H1 (cell line): Measurements from ENCODE around the gene LRRC9. TPM values are rescaled to one million over a fixed set of nuclear protein-coding genes. Genes with fewer than 3 reads are reported as not detected.

Experiments used
- PHF8 ChIP-seq: fragments of 200-600 bp; sonication (generic); conservative IDR thresholded peaks from 2 replicates; pipeline ENCODE4 v1.7.1; 2012; ENCODE audit warnings: low read depth, mild to moderate bottlenecking, inconsistent platforms, low read length, moderate library complexity
- RBBP5 ChIP-seq: IDR thresholded peaks from 2 replicates; pipeline ENCODE4 v1.7.1; 2012; ENCODE audit warnings: low read depth, mild to moderate bottlenecking, inconsistent platforms, low read length, moderate library complexity, borderline replicate concordance
- SP2 ChIP-seq: IDR thresholded peaks from 2 replicates; pipeline ENCODE4 v1.6.1; 2012; ENCODE audit warnings: mild to moderate bottlenecking, low read length, inconsistent platforms
- polyA plus RNA-seq, 7 experiments: library from polyadenylated mRNA; depleted of rRNA in 3 of 7; stranded (reverse) in 5 of 7; unstranded in 2 of 7; fragments of >200 nt in 5 of 7; fragments of 200-250 nt in 2 of 7; gene quantifications; 1 replicate in 5 of 7; 2 replicates in 1 of 7; 4 replicates in 1 of 7; pipeline versions ENCODE4 v1.2.1 to v1.2.3, GENCODE V29; 2011 to 2013; ENCODE audit warnings: missing spikeins in 2 of 7, mixed read lengths in 2 of 7
- total RNA-seq: library from RNA; stranded (reverse); fragmentation: NEBNext Ultra II Directional; extraction: Animal tissue kit (Norgen Biotek cat#: 25700); gene quantifications from 2 replicates; pipeline ENCODE4 v1.2.1, GENCODE V29; 2021
- TF ChIP-seq, protein P1 (sequence below): IDR thresholded peaks from 2 replicates; pipeline ENCODE4 v1.6.1; 2012; ENCODE audit warnings: inconsistent platforms

Gene LRRC9
- total and polyA plus RNA-seq, 2 of the 8 experiments (the other 6 are each of a cell fraction or from before 2014, with no cell fraction given) = 0.12 to 0.84 TPM

DNA sequence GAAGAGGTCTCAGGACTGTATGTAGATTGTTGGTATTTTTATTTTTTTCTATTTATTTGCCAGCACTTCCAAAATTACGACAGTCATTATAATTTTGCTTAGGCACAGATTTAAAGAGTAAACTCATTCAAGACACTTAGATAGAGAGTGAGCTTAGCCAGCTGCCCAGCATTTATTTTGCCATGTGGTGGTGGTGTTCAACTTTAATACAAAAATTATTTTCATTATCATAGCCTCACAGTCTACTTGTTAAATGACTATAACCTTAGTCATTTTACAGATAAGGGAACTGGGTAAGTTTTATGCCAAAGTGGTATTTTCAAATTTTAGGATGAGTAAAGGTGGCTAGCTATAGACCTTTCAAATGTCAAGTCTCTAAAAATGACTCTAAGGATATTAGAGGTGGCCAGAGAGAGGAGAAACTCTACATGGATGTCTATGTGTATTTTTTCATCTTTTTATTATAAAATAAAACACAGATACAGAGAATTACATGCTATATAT, 66.7 kb downstream of the LRRC9 start (continued):
- TF ChIP-seq PHF8 (no peak), SP2 (no peak), RBBP5 (no peak)
- TF ChIP-seq, protein P1, sequence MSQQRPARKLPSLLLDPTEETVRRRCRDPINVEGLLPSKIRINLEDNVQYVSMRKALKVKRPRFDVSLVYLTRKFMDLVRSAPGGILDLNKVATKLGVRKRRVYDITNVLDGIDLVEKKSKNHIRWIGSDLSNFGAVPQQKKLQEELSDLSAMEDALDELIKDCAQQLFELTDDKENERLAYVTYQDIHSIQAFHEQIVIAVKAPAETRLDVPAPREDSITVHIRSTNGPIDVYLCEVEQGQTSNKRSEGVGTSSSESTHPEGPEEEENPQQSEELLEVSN = no peak
